H1 (cell line): ENCODE results near the gene BEST1. TPM values are rescaled to one million over a fixed set of nuclear protein-coding genes. Genes with fewer than 3 reads are reported as not detected.

Experiments
- CTCF ChIA-PET: fragments of 300-600 bp; sonication (Branson Sonifier 250); formaldehyde crosslinking; loops from one replicate; lab custom pipeline; 2021; ENCODE audit not compliant: partially characterized antibody; lab: Charles Lee
- POLR2A ChIA-PET: fragments of 300-600 bp; sonication (Branson Sonifier 250); formaldehyde crosslinking; loops from one replicate; lab custom pipeline; 2021; ENCODE audit warnings: inconsistent platforms; ENCODE audit not compliant: partially characterized antibody; lab: Charles Lee
- DNase-seq, 2 experiments: peaks; one replicate each; pipeline versions ENCODE4 v3.0.0 to v3.0.0-alpha.2; 2010 to 2022; ENCODE audit warnings: low spot score in 2 of 2, low read depth in 1 of 2, mixed read lengths in 1 of 2
- FAIRE-seq: peaks from 2 replicates; lab custom pipeline; 2011; peaks lifted over from hg19 to GRCh38; lab: Jason Lieb, UNC
- H2AFZ ChIP-seq: 2 replicates; pipeline ENCODE4 v1.8.1; 2012; ENCODE audit warnings: low read length, inconsistent platforms
- H2AK5ac ChIP-seq: 2 replicates; pipeline ENCODE4 v1.6.1; 2013; ENCODE audit warnings: low read depth, low read length
- H2BK120ac ChIP-seq: replicated peaks from 2 replicates; pipeline ENCODE3; 2013; ENCODE audit warnings: low read depth, low read length, inconsistent platforms
- H2BK12ac ChIP-seq: 2 replicates; pipeline ENCODE4 v1.6.1; 2013; ENCODE audit warnings: low read depth, low read length
- H2BK15ac ChIP-seq: 2 replicates; pipeline ENCODE4 v1.6.1; 2013; ENCODE audit warnings: low read length
- H2BK20ac ChIP-seq: 2 replicates; pipeline ENCODE4 v1.6.1; 2013; ENCODE audit warnings: low read length
- H2BK5ac ChIP-seq: 2 replicates; pipeline ENCODE4 v1.6.1; 2013; ENCODE audit warnings: low read depth, low read length
- H3K14ac ChIP-seq: 2 replicates; pipeline ENCODE4 v1.6.1; 2013; ENCODE audit warnings: inconsistent platforms; ENCODE audit not compliant: insufficient read length
- H3K18ac ChIP-seq: 2 replicates; pipeline ENCODE4 v1.6.1; 2013; ENCODE audit warnings: low read length; ENCODE audit errors: extremely low read depth
- H3K23ac ChIP-seq: 2 replicates; pipeline ENCODE4 v1.6.1; 2013; ENCODE audit warnings: inconsistent platforms; ENCODE audit not compliant: insufficient read length
- H3K23me2 ChIP-seq: 2 replicates; pipeline ENCODE4 v1.6.1; 2013; ENCODE audit warnings: low read depth, low read length
- H3K27ac ChIP-seq: 2 replicates; pipeline ENCODE4 v1.6.1; 2011; ENCODE audit warnings: low read depth, low read length, inconsistent platforms
- H3K27me3 ChIP-seq, 4 experiments: replicated peaks in 1 of 4; 1 replicate in 1 of 4; 2 replicates in 3 of 4; pipeline versions ENCODE4 v1.6.1 to v1.8.1; 2011 to 2013; ENCODE audit warnings: low read length in 3 of 4, mild to moderate bottlenecking in 3 of 4, inconsistent platforms in 2 of 4, mixed read lengths in 2 of 4, moderate library complexity in 1 of 4; ENCODE audit not compliant: control insufficient read depth in 3 of 4, insufficient read depth in 3 of 4; ENCODE audit errors: extremely low read depth in 1 of 4
- H3K36me3 ChIP-seq, 4 experiments: 2 replicates each; pipeline versions ENCODE4 v1.6.1 to v1.8.1; 2011 to 2013; ENCODE audit warnings: mild to moderate bottlenecking in 4 of 4, low read length in 3 of 4, moderate library complexity in 2 of 4, control low read depth in 1 of 4, inconsistent platforms in 1 of 4; ENCODE audit not compliant: insufficient read depth in 4 of 4, control insufficient read depth in 2 of 4
- H3K4ac ChIP-seq: replicated peaks from 2 replicates; pipeline ENCODE3; 2013; ENCODE audit warnings: low read length, low read depth, mixed read lengths, inconsistent platforms; ENCODE audit not compliant: insufficient read length
- H3K4me1 ChIP-seq, 4 experiments: replicated peaks in 1 of 4; 1 replicate in 1 of 4; 2 replicates in 3 of 4; pipeline versions ENCODE4 v1.6.1 to v1.8.1; 2011 to 2013; ENCODE audit warnings: low read length in 3 of 4, inconsistent platforms in 2 of 4, mixed read lengths in 1 of 4; ENCODE audit not compliant: insufficient read depth in 4 of 4, control insufficient read depth in 3 of 4
- H3K4me2 ChIP-seq, 2 experiments: 2 replicates each; pipeline versions ENCODE4 v1.6.1 to v1.8.1; 2011 to 2013; ENCODE audit warnings: low read depth in 2 of 2, low read length in 2 of 2, control low read depth in 1 of 2, inconsistent platforms in 1 of 2, mild to moderate bottlenecking in 1 of 2; ENCODE audit not compliant: insufficient read depth in 1 of 2
- H3K4me3 ChIP-seq, 4 experiments: fragments of 200-600, 300-600 bp in 1 of 4; sonication (generic), shearing (Covaris generic), sonication (Bioruptor Twin) in 1 of 4; 2 replicates each; pipeline versions ENCODE4 v1.5.1 to v1.8.1; 2011 to 2016; ENCODE audit warnings: low read length in 4 of 4, low read depth in 3 of 4, control low read depth in 2 of 4, inconsistent platforms in 2 of 4, mild to moderate bottlenecking in 2 of 4, mixed read lengths in 1 of 4, moderate library complexity in 1 of 4; ENCODE audit not compliant: insufficient read depth in 2 of 4; ENCODE audit errors: extremely low read depth in 1 of 4
- H3K56ac ChIP-seq: replicated peaks from 2 replicates; pipeline ENCODE3; 2013; ENCODE audit warnings: low read depth, mild to moderate bottlenecking, mixed read lengths, low read length, inconsistent platforms; ENCODE audit not compliant: insufficient read length
- H3K79me1 ChIP-seq: 2 replicates; pipeline ENCODE4 v1.6.1; 2013; ENCODE audit warnings: low read depth, low read length, control low read depth
- H3K79me2 ChIP-seq, 2 experiments: 2 replicates each; pipeline versions ENCODE4 v1.6.1 to v1.8.1; 2012 to 2013; ENCODE audit warnings: low read length in 2 of 2, mild to moderate bottlenecking in 2 of 2, inconsistent platforms in 1 of 2; ENCODE audit not compliant: insufficient read depth in 2 of 2, control insufficient read depth in 1 of 2
- H3K9ac ChIP-seq, 4 experiments: replicated peaks in 1 of 4; 1 replicate in 1 of 4; 2 replicates in 3 of 4; pipeline versions ENCODE4 v1.6.1 to v1.8.1; 2011 to 2013; ENCODE audit warnings: low read depth in 3 of 4, low read length in 3 of 4, control low read depth in 2 of 4, mild to moderate bottlenecking in 2 of 4, moderate library complexity in 2 of 4, inconsistent platforms in 1 of 4; ENCODE audit errors: extremely low read depth in 1 of 4
- H3K9me3 ChIP-seq, 2 experiments: 2 replicates each; pipeline versions ENCODE4 v1.6.1 to v1.8.1; 2012 to 2013; ENCODE audit warnings: mild to moderate bottlenecking in 2 of 2, moderate library complexity in 2 of 2, control low read depth in 1 of 2, inconsistent platforms in 1 of 2, low read depth in 1 of 2, low read length in 1 of 2, mixed read lengths in 1 of 2; ENCODE audit not compliant: insufficient read depth in 2 of 2
- H4K20me1 ChIP-seq, 2 experiments: replicated peaks in 1 of 2; 2 replicates each; pipeline versions ENCODE3 to v1.8.1; 2011 to 2013; ENCODE audit warnings: inconsistent platforms in 2 of 2, low read length in 2 of 2, mild to moderate bottlenecking in 1 of 2; ENCODE audit not compliant: insufficient read depth in 2 of 2, control insufficient read depth in 1 of 2
- H4K5ac ChIP-seq: 2 replicates; pipeline ENCODE4 v1.6.1; 2013; ENCODE audit warnings: low read length, low read depth, mixed read lengths, inconsistent platforms; ENCODE audit not compliant: insufficient read length
- H4K8ac ChIP-seq: 2 replicates; pipeline ENCODE4 v1.8.0; 2013; ENCODE audit warnings: mild to moderate bottlenecking, moderate library complexity, low read length, inconsistent platforms; ENCODE audit not compliant: insufficient read depth; ENCODE audit errors: extremely low read depth
- H4K91ac ChIP-seq: replicated peaks from 2 replicates; pipeline ENCODE3; 2013; ENCODE audit warnings: low read length, mixed read lengths, inconsistent platforms; ENCODE audit not compliant: insufficient read length
- BACH1 ChIP-seq: IDR thresholded peaks from 2 replicates; pipeline ENCODE4 v1.6.1; 2012; ENCODE audit warnings: low read length, improper control_type of control experiment
- BCL11A ChIP-seq, 2 experiments: IDR thresholded peaks; one replicate each; pipeline ENCODE4 v1.6.1; 2011; ENCODE audit warnings: low read depth in 2 of 2, low read length in 2 of 2, mild to moderate bottlenecking in 2 of 2
- CTCF ChIP-seq, 3 experiments: IDR thresholded peaks; 1 replicate in 2 of 3; 2 replicates in 1 of 3; pipeline versions ENCODE4 v1.5.1 to v1.6.1; 2011; ENCODE audit warnings: low read length in 3 of 3, mild to moderate bottlenecking in 3 of 3, inconsistent platforms in 2 of 3, low read depth in 1 of 3, moderate library complexity in 1 of 3; ENCODE audit not compliant: insufficient read depth in 1 of 3; ENCODE audit errors: control extremely low read depth in 1 of 3
- GABPA ChIP-seq: IDR thresholded peaks from 2 replicates; pipeline ENCODE4 v1.6.1; 2011; ENCODE audit warnings: mild to moderate bottlenecking, low read length, moderate library complexity, borderline replicate concordance; ENCODE audit not compliant: insufficient read depth
- HDAC2 ChIP-seq, 2 experiments: fragments of 300-600 bp in 1 of 2; sonication (generic) in 1 of 2; IDR thresholded peaks; 2 replicates each; pipeline ENCODE4 v1.6.1; 2011 to 2012; ENCODE audit warnings: low read depth in 2 of 2, low read length in 2 of 2, mild to moderate bottlenecking in 2 of 2, moderate library complexity in 2 of 2, borderline replicate concordance in 1 of 2, inconsistent platforms in 1 of 2
- KDM5A ChIP-seq: fragments of 200-600 bp; IDR thresholded peaks from 2 replicates; pipeline ENCODE4 v1.7.1; 2012; ENCODE audit warnings: mild to moderate bottlenecking, low read length, inconsistent platforms, mixed read lengths
- PHF8 ChIP-seq: fragments of 200-600 bp; sonication (generic); conservative IDR thresholded peaks from 2 replicates; pipeline ENCODE4 v1.7.1; 2012; ENCODE audit warnings: low read depth, mild to moderate bottlenecking, inconsistent platforms, low read length, moderate library complexity
- RBBP5 ChIP-seq: IDR thresholded peaks from 2 replicates; pipeline ENCODE4 v1.7.1; 2012; ENCODE audit warnings: low read depth, mild to moderate bottlenecking, inconsistent platforms, low read length, moderate library complexity, borderline replicate concordance
- RFX5 ChIP-seq: IDR thresholded peaks from 2 replicates; pipeline ENCODE4 v1.6.1; 2011; ENCODE audit warnings: low read depth, low read length, improper control_type of control experiment, borderline replicate concordance
- RXRA ChIP-seq: IDR thresholded peaks from 2 replicates; pipeline ENCODE4 v1.6.1; 2011; ENCODE audit warnings: low read depth, mild to moderate bottlenecking, low read length, moderate library complexity; ENCODE audit not compliant: insufficient read depth
- SIRT6 ChIP-seq: IDR thresholded peaks from one replicate; pipeline ENCODE4 v1.7.1; 2012; ENCODE audit warnings: low read length, inconsistent platforms
- WGBS, 2 experiments: shearing (Covaris generic) in 1 of 2; methylation state at CpG; one replicate each; pipeline versions ENCODE4 v1.1.6 to v1.1.7; 2013 to 2015; ENCODE audit warnings: low lambda C conversion rate in 2 of 2, mixed read lengths in 2 of 2, inconsistent platforms in 1 of 2, low coverage in 1 of 2, missing lambda C conversion rate in 1 of 2; ENCODE audit not compliant: insufficient replicate concordance in 2 of 2, insufficient coverage in 1 of 2, insufficient read length in 1 of 2; ENCODE audit errors: extremely low coverage in 1 of 2, missing lambda C conversion rate in 1 of 2; 5-methylcytosine and 5-hydroxymethylcytosine counted together
- polyA plus RNA-seq, 7 experiments: library from polyadenylated mRNA; depleted of rRNA in 3 of 7; stranded (reverse) in 5 of 7; unstranded in 2 of 7; fragments of >200 nt in 5 of 7; fragments of 200-250 nt in 2 of 7; gene quantifications; 1 replicate in 5 of 7; 2 replicates in 1 of 7; 4 replicates in 1 of 7; pipeline versions ENCODE4 v1.2.1 to v1.2.3, GENCODE V29; 2011 to 2013; ENCODE audit warnings: missing spikeins in 2 of 7, mixed read lengths in 2 of 7
- total RNA-seq: library from RNA; stranded (reverse); fragmentation: NEBNext Ultra II Directional; extraction: Animal tissue kit (Norgen Biotek cat#: 25700); gene quantifications from 2 replicates; pipeline ENCODE4 v1.2.1, GENCODE V29; 2021

The BEST1 gene
- total and polyA plus RNA-seq, 2 of the 8 experiments (the other 6 are each of a cell fraction or from before 2014, with no cell fraction given): 0.22 to 0.62 TPM

DNA sequence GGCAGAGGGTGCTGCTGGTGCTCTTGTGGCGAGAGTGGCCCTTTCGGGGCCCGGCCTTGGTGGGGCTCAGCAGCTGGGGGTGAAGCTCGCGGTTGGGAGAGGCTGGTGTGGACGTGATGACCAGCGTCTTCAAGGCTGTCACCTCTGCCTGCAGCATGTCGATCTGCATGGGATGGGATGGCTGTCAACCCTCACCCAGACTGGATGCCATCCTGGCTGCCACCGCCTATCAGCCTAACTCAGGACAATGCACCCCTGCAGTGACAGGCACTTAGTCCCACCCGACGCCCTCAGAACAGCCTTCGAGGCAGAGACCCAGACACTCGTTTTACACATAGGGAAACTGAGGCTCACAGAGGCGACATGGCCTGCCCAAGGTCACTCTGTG lies 43.6 kb upstream of the BEST1 start:
- no peak for DNase-seq
- Histone ChIP-seq H3K23me2 (no peaks in the 10 kb centered on the region), H4K91ac (no peak overlapping the region), H3K4me1 (peaks cover 0 to 31% (median 19%) of the 10 kb centered on the region in 4 experiments; a peak in 6 of 7 replicates), H3K14ac (no peak overlapping the region), H3K4ac (no peak overlapping the region), H3K9ac (no peak overlapping the region), H3K4me2 (no peak overlapping the region), H2BK5ac (peak overlapping the region; percentile 26; the same call in 1 of the 2 replicates), H2AK5ac (no peak overlapping the region), H3K79me1 (no peaks in the 10 kb centered on the region), H2BK120ac (no peak overlapping the region), H3K23ac (no peak overlapping the region), H2AFZ (no peak overlapping the region), H2BK20ac (no peak overlapping the region), H2BK12ac (no peak overlapping the region), H3K56ac (no peak overlapping the region), H3K36me3 (no peaks in the 10 kb centered on the region), H2BK15ac (no peak overlapping the region), H4K5ac (no peak overlapping the region), H3K4me3 (no peak overlapping the region), H4K8ac (no peak overlapping the region), H3K18ac (no peak overlapping the region), H3K79me2 (no peaks in the 10 kb centered on the region), H3K27me3 (no peaks in the 10 kb centered on the region), H3K9me3 (no peaks in the 10 kb centered on the region), H4K20me1 (no peaks in the 10 kb centered on the region), H3K27ac (no peak overlapping the region)
- POLR2A ChIA-PET: interaction anchor here (2.6 to 15.5 kb wide), 2 partner anchors 42 to 61 kb away, joined by 16 to 137 read pairs; partner anchors contain the start of genes BEST1 and FTH1
- 88% methylated on average over 12 of the region's 14 CpGs; no CpG with 5 or more reads in 1 of the 2 experiments for WGBS, 2 experiments
- FAIRE-seq: no peak
- CTCF ChIA-PET: interaction anchor here (1.2 to 17.1 kb wide), 8 partner anchors 6 to 201 kb away, joined by 3 to 225 read pairs (median 126); partner anchors contain the start of genes BEST1 and RAB3IL1
- no peak for TF ChIP-seq HDAC2 (IDR thresholded peaks at IDR 0.05; ENCODE audit: borderline replicate concordance in 1 of 2, low read depth in 2 of 2, low read length in 2 of 2)
- TF ChIP-seq KDM5A: no peak
- no peak for TF ChIP-seq RBBP5
- TF ChIP-seq BACH1: no peak
- TF ChIP-seq BCL11A (IDR thresholded peaks at IDR 0.05; ENCODE audit: low read depth in 2 of 2, low read length in 2 of 2): no peak
- no peak for TF ChIP-seq SIRT6
- no peak for TF ChIP-seq RXRA
- no peak for TF ChIP-seq GABPA
- no peak for TF ChIP-seq RFX5
- TF ChIP-seq PHF8: no peak
- TF ChIP-seq CTCF (IDR thresholded peaks at IDR 0.05; ENCODE audit: control extremely low read depth in 1 of 3, insufficient read depth in 1 of 3, low read depth in 1 of 3, low read length in 3 of 3): no peak
